Fibroblast of villous mesenchyme (primary cell): ENCODE results near the gene A2M. TPM values are rescaled to one million over a fixed set of nuclear protein-coding genes. Genes with fewer than 3 reads are reported as not detected.
A peak's percentile ranks its signal among the peaks of the same experiment; 100 is the strongest.

Experiments used
- DNase-seq: peaks from one replicate; pipeline ENCODE4 v3.0.0-alpha.2; 2010; ENCODE audit warnings: low read depth
- H3K4me3 ChIP-seq: 2 replicates; pipeline ENCODE4 v1.5.1; 2011; ENCODE audit warnings: low read depth, mild to moderate bottlenecking, low read length
- CTCF ChIP-seq: IDR thresholded peaks from 2 replicates; pipeline ENCODE4 v1.5.1; 2012; ENCODE audit warnings: low read depth, mild to moderate bottlenecking, low read length; ENCODE audit not compliant: insufficient read depth
- total RNA-seq: library from RNA; depleted of rRNA; stranded (reverse); fragments of >200 nt; gene quantifications from 2 replicates; pipeline ENCODE4 v1.2.3, GENCODE V29; 2012

A2M gene
- total RNA-seq, 1 donor, result 14.7 TPM

- TF ChIP-seq CTCF, result no peak
- no peak overlapping the region for H3K4me3 ChIP-seq
- DNase-seq, result no peak
Observed at GRCh38 chr12:9068086-9068485, 47.6 kb downstream of the A2M start.

GRCh38 chr12:9066755-9067423 lies 48.8 kb downstream of the A2M start:
- H3K4me3 ChIP-seq, result no peak overlapping the region
- TF ChIP-seq CTCF, result no peak
- DNase-seq, result no peak

- DNase-seq, result no peak
- no peak overlapping the region for H3K4me3 ChIP-seq
- no peak for TF ChIP-seq CTCF
Observed at GRCh38 chr12:9066183-9066623, 49.5 kb downstream of the A2M start.

GRCh38 chr12:9065607-9065856 lies 50.2 kb downstream of the A2M start:
- no peak overlapping the region for H3K4me3 ChIP-seq
- no peak for DNase-seq
- TF ChIP-seq CTCF, result no peak

GRCh38 chr12:9064815-9065606 lies 50.7 kb downstream of the A2M start:
- H3K4me3 ChIP-seq, result peak overlapping the region; percentile 69
- peak; percentile 13 for DNase-seq
- TF ChIP-seq CTCF, result no peak

GRCh38 chr12:9064201-9064814 lies 51.4 kb downstream of the A2M start:
- peak overlapping the region; percentile 69 for H3K4me3 ChIP-seq
- DNase-seq, result peak; percentile 50
- peak; percentile 46 for TF ChIP-seq CTCF
